ENCODE results near the gene NR2C1.
A peak's percentile ranks its signal among the peaks of the same experiment; 100 is the strongest.

NR2C1 gene

GRCh38 chr12:95083471-95083870, 10.1 kb upstream of the NR2C1 start:
- TF ChIP-seq CTCF (conservative IDR thresholded peaks at IDR 0.05; ENCODE audit: low read length), result no peak
- H3K4me3 ChIP-seq (ENCODE audit: low read length), result no peak overlapping the region
- DNase-seq (ENCODE audit: low read depth), result peak; percentile 50

- H3K4me3 ChIP-seq (ENCODE audit: low read length), result no peak overlapping the region
- TF ChIP-seq CTCF (conservative IDR thresholded peaks at IDR 0.05; ENCODE audit: low read length), result no peak
- no peak for DNase-seq (ENCODE audit: low read depth)
Observed at GRCh38 chr12:95077341-95077740, 3.9 kb upstream of the NR2C1 start.

GRCh38 chr12:95074766-95075165, 1.3 kb upstream of the NR2C1 start:
- TF ChIP-seq CTCF (conservative IDR thresholded peaks at IDR 0.05; ENCODE audit: low read length), result no peak

GRCh38 chr12:95073698-95074520, 491 bp upstream of the NR2C1 start:
- TF ChIP-seq CTCF (conservative IDR thresholded peaks at IDR 0.05; ENCODE audit: low read length), result peak; percentile 82
- no peak for DNase-seq (ENCODE audit: low read depth)
- H3K4me3 ChIP-seq (ENCODE audit: low read length), result peak overlapping the region; percentile 81

More at GRCh38 chr12:95074766-95075165, 1.3 kb upstream of the NR2C1 start:
- no peak for DNase-seq (ENCODE audit: low read depth)
- H3K4me3 ChIP-seq (ENCODE audit: low read length), result no peak overlapping the region

- no peak for DNase-seq (ENCODE audit: low read depth)
- no peak for TF ChIP-seq CTCF (conservative IDR thresholded peaks at IDR 0.05; ENCODE audit: low read length)
- H3K4me3 ChIP-seq (ENCODE audit: low read length), result no peak overlapping the region
Observed at GRCh38 chr12:95070378-95070777, 3.0 kb downstream of the NR2C1 start.

GRCh38 chr12:95066091-95066855, 7.1 kb downstream of the NR2C1 start:
- no peak for DNase-seq (ENCODE audit: low read depth)
- no peak overlapping the region for H3K4me3 ChIP-seq (ENCODE audit: low read length)
- TF ChIP-seq CTCF (conservative IDR thresholded peaks at IDR 0.05; ENCODE audit: low read length), result no peak
